Measurements from ENCODE around the gene MAST4.

MAST4 gene

DNA sequence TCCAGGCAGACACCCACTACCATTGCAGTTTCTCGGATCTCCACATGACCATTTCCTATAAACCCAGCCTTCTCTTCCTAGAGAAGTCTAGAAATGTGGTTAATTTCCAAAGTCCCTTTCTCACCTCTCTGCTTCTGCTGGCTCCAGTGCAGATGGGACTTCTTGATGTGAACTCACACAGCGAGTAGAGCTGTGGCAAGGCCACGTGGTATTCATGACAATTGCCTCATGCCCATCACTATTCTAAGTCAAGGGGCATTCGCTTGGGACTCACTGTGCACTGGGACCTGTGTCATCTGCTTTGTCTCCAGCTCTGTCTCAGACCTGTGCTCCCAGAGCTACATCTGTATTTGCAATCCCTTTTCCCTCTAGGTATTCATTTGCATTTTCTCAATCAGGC is 594.2 kb downstream of the MAST4 start:
- no peaks in the 10 kb centered on the region for H3K27me3 ChIP-seq (ENCODE audit: control insufficient read depth, insufficient read depth, low read length, poor library complexity, severe bottlenecking)
- no peaks in the 10 kb centered on the region for H3K36me3 ChIP-seq (ENCODE audit: control insufficient read depth, insufficient read depth, low read length)
- no peaks in the 10 kb centered on the region for H3K9me3 ChIP-seq (ENCODE audit: control insufficient read depth, low read length)
- no peak overlapping the region for H3K4me3 ChIP-seq (ENCODE audit: insufficient read depth, low read depth, low read length)
- no peak overlapping the region for H3K27ac ChIP-seq (ENCODE audit: insufficient read depth, low read depth, low read length, poor library complexity, severe bottlenecking)
- WGBS, 2 experiments = 83 to 89% methylated on average over 4 of the region's 4 CpGs
- no peaks in the 10 kb centered on the region for H3K4me1 ChIP-seq (ENCODE audit: control insufficient read depth, insufficient read depth, low read length)

DNA sequence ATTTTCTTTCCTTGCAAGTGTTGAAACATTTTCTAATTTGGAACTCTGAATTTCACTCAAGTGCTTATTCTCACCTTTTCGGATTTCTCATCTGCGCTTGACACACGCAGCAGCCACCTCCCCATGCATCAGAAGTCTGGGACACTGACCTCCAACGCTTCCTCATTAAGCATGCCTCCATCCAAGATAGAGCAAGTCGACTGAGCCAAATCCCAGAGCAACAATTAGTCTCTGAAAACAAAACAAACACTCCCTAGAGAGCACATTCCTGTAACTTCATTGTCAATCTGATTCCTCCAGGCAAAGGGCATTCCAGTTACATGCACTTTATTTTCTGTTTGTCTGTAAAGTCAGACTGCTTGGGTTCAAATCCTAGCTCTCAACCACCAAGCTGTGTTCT is 594.7 kb downstream of the MAST4 start:
- no peak overlapping the region for H3K4me3 ChIP-seq (ENCODE audit: insufficient read depth, low read depth, low read length)
- 52 to 54% methylated on average over 5 of the region's 5 CpGs for WGBS, 2 experiments
- H3K27ac ChIP-seq (ENCODE audit: insufficient read depth, low read depth, low read length, poor library complexity, severe bottlenecking) = no peak overlapping the region

DNA sequence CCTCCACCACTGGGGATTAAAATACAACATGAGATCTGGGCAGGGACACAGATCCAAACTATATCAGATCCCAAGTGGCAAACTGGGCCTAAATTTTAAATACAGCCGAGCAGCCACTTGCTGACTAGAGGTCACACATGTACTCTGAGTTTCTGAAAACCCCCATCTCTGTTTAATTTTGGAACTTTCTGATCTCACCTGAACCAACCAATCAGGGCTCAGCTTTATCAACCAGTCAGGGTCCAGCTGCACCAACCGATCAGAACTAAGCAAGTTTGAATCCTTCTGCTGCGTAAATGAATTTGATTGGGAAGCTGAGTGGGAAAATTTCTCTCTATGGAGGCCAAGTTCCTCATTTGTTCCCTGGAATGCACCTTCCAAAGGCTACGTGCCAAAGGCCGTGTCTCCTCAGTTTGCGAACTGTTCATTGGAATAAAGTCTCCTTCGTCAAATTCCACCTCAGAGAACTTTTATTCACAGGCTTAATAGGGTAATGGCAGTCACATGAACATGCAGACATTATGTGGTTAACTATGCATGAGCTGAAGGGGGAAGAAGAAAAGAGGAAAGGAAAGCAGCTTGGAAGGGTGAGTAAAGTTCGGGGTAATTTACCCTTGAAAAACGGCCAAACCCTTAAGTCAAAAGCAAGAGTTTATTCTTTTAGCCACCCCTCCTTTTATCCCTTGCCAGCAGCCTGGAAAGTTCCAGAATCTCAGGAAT is 596.7 kb downstream of the MAST4 start:
- Histone ChIP-seq H3K4me3 (ENCODE audit: insufficient read depth, low read depth, low read length) (no peak overlapping the region), H3K36me3 (ENCODE audit: control insufficient read depth, insufficient read depth, low read length) (no peaks in the 10 kb centered on the region), H3K27me3 (ENCODE audit: control insufficient read depth, insufficient read depth, low read length, poor library complexity, severe bottlenecking) (no peaks in the 10 kb centered on the region), H3K4me1 (ENCODE audit: control insufficient read depth, insufficient read depth, low read length) (no peaks in the 10 kb centered on the region), H3K9me3 (ENCODE audit: control insufficient read depth, low read length) (no peaks in the 10 kb centered on the region), H3K27ac (ENCODE audit: insufficient read depth, low read depth, low read length, poor library complexity, severe bottlenecking) (no peak overlapping the region)
- WGBS, 2 experiments = 94 to 95% methylated on average over 9 of the region's 9 CpGs

More for the DNA sequence above, 594.7 kb downstream of the MAST4 start:
- no peaks in the 10 kb centered on the region for H3K36me3 ChIP-seq (ENCODE audit: control insufficient read depth, insufficient read depth, low read length)
- H3K4me1 ChIP-seq (ENCODE audit: control insufficient read depth, insufficient read depth, low read length) = no peaks in the 10 kb centered on the region
- H3K27me3 ChIP-seq (ENCODE audit: control insufficient read depth, insufficient read depth, low read length, poor library complexity, severe bottlenecking) = no peaks in the 10 kb centered on the region
- no peaks in the 10 kb centered on the region for H3K9me3 ChIP-seq (ENCODE audit: control insufficient read depth, low read length)

DNA sequence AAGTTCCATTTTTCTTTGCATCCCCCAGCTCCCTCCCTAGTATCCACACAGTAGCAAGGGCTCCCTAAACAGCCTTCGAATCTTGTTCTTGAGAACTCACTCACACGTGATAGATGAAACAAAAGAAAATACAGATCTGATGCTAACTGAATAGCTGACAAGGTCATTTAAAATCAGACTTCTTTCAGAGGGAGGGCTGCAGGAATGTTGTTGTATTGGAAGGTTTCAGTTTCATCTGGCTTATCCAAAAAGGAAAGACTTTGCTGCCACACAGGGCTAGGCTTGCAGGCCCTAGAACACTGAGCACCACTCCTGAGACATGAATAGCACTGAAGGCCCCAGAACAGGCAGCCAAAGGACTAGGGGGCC is 597.2 kb downstream of the MAST4 start:
- no peaks in the 10 kb centered on the region for H3K36me3 ChIP-seq (ENCODE audit: control insufficient read depth, insufficient read depth, low read length)
- 95 to 96% methylated on average over 2 of the region's 2 CpGs for WGBS, 2 experiments
- no peaks in the 10 kb centered on the region for H3K27me3 ChIP-seq (ENCODE audit: control insufficient read depth, insufficient read depth, low read length, poor library complexity, severe bottlenecking)
- no peak overlapping the region for H3K27ac ChIP-seq (ENCODE audit: insufficient read depth, low read depth, low read length, poor library complexity, severe bottlenecking)
- H3K4me3 ChIP-seq (ENCODE audit: insufficient read depth, low read depth, low read length) = no peak overlapping the region
- H3K9me3 ChIP-seq (ENCODE audit: control insufficient read depth, low read length) = no peaks in the 10 kb centered on the region
- H3K4me1 ChIP-seq (ENCODE audit: control insufficient read depth, insufficient read depth, low read length) = no peaks in the 10 kb centered on the region

DNA sequence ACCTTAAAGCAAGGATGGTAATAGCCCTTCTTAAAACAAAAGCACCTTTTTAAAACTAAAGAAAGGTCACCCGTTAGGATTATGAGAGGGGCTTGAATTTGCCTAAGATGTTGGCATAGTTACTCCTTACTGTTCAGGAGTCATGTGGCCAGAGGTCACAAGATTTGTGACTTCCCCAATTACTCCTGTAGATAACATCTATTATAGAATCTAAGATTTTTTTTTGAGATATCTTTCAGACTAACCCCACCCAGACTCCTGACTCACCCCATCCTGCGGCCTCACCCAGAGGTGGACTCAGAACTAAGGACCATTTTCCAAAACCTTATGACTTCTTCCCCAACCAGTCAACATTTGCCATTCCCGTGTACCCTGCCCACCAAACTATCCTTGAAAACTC is 598.0 kb downstream of the MAST4 start:
- H3K27me3 ChIP-seq (ENCODE audit: control insufficient read depth, insufficient read depth, low read length, poor library complexity, severe bottlenecking) = no peaks in the 10 kb centered on the region
- WGBS, 2 experiments = 97 to 98% methylated on average over 2 to 3 of the region's 3 CpGs
- no peaks in the 10 kb centered on the region for H3K9me3 ChIP-seq (ENCODE audit: control insufficient read depth, low read length)
- no peak overlapping the region for H3K4me3 ChIP-seq (ENCODE audit: insufficient read depth, low read depth, low read length)
- H3K4me1 ChIP-seq (ENCODE audit: control insufficient read depth, insufficient read depth, low read length) = no peaks in the 10 kb centered on the region
- no peak overlapping the region for H3K27ac ChIP-seq (ENCODE audit: insufficient read depth, low read depth, low read length, poor library complexity, severe bottlenecking)
- H3K36me3 ChIP-seq (ENCODE audit: control insufficient read depth, insufficient read depth, low read length) = no peaks in the 10 kb centered on the region

DNA sequence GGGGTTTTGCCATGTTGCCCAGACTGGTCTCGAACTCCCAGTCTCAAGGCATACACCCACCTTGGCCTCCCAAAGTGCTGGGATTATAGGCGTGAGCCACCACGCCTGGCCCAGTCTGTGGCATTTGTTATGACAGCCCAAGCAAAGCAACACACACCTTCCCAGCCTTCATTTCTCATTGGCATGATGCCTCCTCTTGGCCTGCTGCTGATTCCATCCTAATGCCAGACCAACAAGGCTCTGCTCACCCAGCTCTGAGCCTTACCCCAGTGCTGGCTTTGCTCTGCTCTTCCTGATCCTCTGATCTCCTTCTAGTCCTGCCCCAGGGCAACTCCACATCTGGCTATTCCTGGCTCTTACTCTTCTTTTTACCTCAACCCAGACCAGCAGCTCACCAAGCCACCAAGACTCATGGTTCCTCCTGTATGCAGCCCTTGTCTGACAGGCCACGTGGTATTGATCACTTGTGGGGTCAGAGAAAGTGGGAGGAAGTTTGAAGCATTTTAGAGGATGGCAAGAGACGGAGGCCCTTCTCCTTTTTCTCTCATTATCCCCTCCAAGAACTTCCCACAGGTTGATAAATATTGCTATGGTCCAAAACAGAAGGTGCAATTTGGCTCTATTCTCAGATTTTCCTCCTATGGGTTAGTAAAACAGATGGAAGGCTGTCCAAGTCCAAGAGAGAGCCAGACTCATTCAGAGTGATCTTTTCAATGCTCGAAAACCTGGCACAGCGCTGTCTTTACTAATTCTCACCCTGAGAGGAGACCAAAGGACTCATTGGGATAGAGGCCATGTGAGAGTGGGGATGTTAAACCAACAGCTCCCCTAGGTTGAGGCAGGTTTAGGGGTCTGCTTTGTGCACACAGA is 599.4 kb downstream of the MAST4 start:
- WGBS, 2 experiments = 96% methylated on average over 6 of the region's 7 CpGs
- Histone ChIP-seq H3K4me3 (ENCODE audit: insufficient read depth, low read depth, low read length) (no peak overlapping the region), H3K4me1 (ENCODE audit: control insufficient read depth, insufficient read depth, low read length) (no peaks in the 10 kb centered on the region), H3K9me3 (ENCODE audit: control insufficient read depth, low read length) (no peaks in the 10 kb centered on the region), H3K36me3 (ENCODE audit: control insufficient read depth, insufficient read depth, low read length) (no peaks in the 10 kb centered on the region), H3K27ac (ENCODE audit: insufficient read depth, low read depth, low read length, poor library complexity, severe bottlenecking) (no peak overlapping the region), H3K27me3 (ENCODE audit: control insufficient read depth, insufficient read depth, low read length, poor library complexity, severe bottlenecking) (no peaks in the 10 kb centered on the region)

DNA sequence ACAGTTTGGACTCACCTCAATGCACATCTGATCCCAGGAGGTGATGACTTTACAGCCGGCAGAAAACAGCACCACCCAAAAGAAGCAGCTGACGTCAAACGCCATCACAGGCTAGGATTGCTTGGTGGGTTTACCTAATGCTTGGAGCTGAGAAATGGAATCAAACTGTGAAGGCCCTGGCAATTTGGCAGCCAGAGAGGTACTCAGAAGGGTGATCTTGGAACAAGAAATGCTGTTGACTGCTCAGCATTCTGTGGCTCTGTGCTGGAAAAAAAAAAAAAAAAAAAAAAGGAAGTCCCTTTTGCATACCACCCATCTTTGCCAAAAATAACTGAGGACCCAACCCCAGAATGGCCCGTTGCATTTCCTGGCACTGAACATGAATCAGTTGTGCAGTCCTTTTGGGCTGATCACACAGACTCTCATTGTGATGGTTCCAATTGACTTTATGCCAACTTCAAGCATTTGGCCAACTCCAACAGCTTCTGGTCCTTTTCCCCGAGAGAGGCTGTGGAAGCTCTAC is 600.4 kb downstream of the MAST4 start, which contains the start of gene CD180:
Gene CD180, minus strand, starts transcription at position 263 of the 523 bp plus-strand sequence. Its CDS starts 158 bp downstream, at position 105.
- Histone ChIP-seq H3K27ac (ENCODE audit: insufficient read depth, low read depth, low read length, poor library complexity, severe bottlenecking) (no peak within 1 kb of the TSS), H3K9me3 (ENCODE audit: control insufficient read depth, low read length) (no peaks in the 10 kb centered on the region), H3K27me3 (ENCODE audit: control insufficient read depth, insufficient read depth, low read length, poor library complexity, severe bottlenecking) (no peaks in the 10 kb centered on the region), H3K36me3 (ENCODE audit: control insufficient read depth, insufficient read depth, low read length) (no peaks in the 10 kb centered on the region), H3K4me1 (ENCODE audit: control insufficient read depth, insufficient read depth, low read length) (no peaks in the 10 kb centered on the region), H3K4me3 (ENCODE audit: insufficient read depth, low read depth, low read length) (no peak within 1 kb of the TSS)
- WGBS, 2 experiments = 93 to 96% methylated on average over 5 of the region's 5 CpGs

DNA sequence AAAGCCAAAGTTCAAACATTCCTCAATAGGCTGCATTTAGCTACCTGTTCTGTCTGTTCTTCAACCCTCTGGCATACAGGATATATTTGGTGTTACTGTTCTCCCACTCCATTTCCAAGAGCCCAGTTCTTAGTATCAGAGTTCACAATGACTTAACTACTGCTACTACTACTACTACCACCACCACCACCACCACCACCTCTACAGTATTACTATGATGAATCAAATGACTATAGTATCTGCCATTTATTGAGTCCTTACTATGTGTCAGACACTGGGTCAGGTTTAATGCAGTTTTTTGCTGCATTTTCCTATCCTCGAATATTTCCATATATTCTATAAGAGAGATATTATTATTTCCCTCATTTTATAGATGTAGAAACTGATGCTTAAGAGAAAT is 601.3 kb downstream of the MAST4 start:
- no peaks in the 10 kb centered on the region for H3K9me3 ChIP-seq (ENCODE audit: control insufficient read depth, low read length)
- no peaks in the 10 kb centered on the region for H3K36me3 ChIP-seq (ENCODE audit: control insufficient read depth, insufficient read depth, low read length)
- no CpG with 5 or more reads among the region's 1 CpG for WGBS, 2 experiments
- H3K4me1 ChIP-seq (ENCODE audit: control insufficient read depth, insufficient read depth, low read length) = no peaks in the 10 kb centered on the region
- no peaks in the 10 kb centered on the region for H3K27me3 ChIP-seq (ENCODE audit: control insufficient read depth, insufficient read depth, low read length, poor library complexity, severe bottlenecking)
- H3K4me3 ChIP-seq (ENCODE audit: insufficient read depth, low read depth, low read length) = no peak overlapping the region
- no peak overlapping the region for H3K27ac ChIP-seq (ENCODE audit: insufficient read depth, low read depth, low read length, poor library complexity, severe bottlenecking)

DNA sequence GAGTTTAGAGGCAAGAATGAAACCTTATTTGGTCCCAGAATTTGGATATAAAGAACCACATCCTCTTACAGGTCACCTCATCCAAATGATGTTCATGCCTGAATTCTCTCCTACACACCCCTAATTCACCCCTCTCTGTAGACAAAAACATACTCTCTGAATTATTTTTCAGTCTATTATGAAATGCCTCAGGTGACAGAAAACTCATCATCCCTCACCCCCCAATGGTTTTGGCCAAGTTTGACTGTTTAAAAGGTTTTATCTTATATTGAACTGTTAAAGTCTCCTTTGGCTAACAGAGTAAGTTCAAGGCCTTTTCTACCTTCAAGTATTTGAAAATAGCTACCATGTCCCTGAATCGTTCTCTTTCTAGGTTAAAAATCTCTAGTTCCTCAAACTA is 602.7 kb downstream of the MAST4 start:
- WGBS, 2 experiments = 85% methylated on average over 1 of the region's 1 CpG
- Histone ChIP-seq H3K36me3 (ENCODE audit: control insufficient read depth, insufficient read depth, low read length) (no peaks in the 10 kb centered on the region), H3K4me1 (ENCODE audit: control insufficient read depth, insufficient read depth, low read length) (no peaks in the 10 kb centered on the region)

DNA sequence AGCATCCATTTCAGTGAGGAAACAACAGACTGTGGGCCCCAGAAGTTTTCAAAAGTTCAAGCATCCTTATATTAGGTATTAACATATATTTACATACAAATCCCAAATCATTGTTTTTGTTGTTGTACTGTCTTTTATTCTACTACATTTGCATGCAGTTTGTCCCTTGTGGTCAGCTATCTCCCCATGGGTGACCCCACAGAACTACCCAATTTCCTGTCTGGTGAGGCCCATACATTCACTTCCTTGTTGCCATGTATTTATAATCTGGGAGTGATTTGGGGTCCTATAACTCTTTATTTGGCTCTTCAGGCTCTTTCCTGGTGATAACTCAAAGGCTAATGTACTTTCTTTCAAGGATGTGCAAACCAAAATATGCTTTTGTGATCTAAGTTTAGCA is 603.7 kb downstream of the MAST4 start:
- no peaks in the 10 kb centered on the region for H3K4me1 ChIP-seq (ENCODE audit: control insufficient read depth, insufficient read depth, low read length)
- H3K27me3 ChIP-seq (ENCODE audit: control insufficient read depth, insufficient read depth, low read length, poor library complexity, severe bottlenecking) = no peaks in the 10 kb centered on the region
- no peak overlapping the region for H3K27ac ChIP-seq (ENCODE audit: insufficient read depth, low read depth, low read length, poor library complexity, severe bottlenecking)
- no peak overlapping the region for H3K4me3 ChIP-seq (ENCODE audit: insufficient read depth, low read depth, low read length)
- H3K36me3 ChIP-seq (ENCODE audit: control insufficient read depth, insufficient read depth, low read length) = no peaks in the 10 kb centered on the region
- no peaks in the 10 kb centered on the region for H3K9me3 ChIP-seq (ENCODE audit: control insufficient read depth, low read length)

More for the DNA sequence above, 602.7 kb downstream of the MAST4 start:
- no peaks in the 10 kb centered on the region for H3K27me3 ChIP-seq (ENCODE audit: control insufficient read depth, insufficient read depth, low read length, poor library complexity, severe bottlenecking)
- no peaks in the 10 kb centered on the region for H3K9me3 ChIP-seq (ENCODE audit: control insufficient read depth, low read length)
- H3K4me3 ChIP-seq (ENCODE audit: insufficient read depth, low read depth, low read length) = no peak overlapping the region
- H3K27ac ChIP-seq (ENCODE audit: insufficient read depth, low read depth, low read length, poor library complexity, severe bottlenecking) = no peak overlapping the region
